ENCODE measurements around the gene MAP3K6.

DNA sequence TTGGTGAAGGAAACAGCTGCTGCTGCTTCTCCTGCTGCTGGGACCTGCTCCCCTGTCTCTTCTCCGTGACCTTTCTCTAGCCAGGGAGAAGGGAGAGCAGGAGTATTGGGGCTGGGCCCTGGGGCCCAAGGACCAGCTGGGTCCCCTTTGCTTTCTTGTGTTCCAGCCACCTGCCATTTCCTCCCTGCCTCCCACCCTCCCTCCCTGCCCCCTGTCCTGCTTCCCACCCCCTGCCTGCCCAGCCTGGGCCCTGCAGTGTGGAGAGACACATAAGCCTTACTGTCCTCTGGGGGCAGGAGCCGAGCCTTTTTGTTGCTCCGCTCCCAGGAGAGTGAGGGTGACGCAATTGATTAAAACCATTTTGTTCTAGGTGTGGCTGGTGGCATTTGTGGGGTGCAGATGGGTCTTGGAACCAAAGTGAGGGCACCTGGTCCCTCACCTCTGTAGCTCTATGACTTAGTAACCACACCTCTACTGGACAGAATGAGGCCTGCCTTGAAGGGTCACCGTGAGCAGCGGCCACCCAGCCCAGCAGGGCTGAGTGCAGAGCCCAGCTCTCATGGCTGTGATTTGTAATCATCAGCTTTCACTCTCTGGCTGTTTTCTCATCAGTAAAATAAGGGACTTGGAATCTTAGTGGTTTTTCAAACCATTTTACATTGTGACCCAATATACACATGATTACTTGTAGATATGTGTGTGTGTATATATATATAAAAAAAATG lies 58.7 kb downstream of the MAP3K6 start:
- TF ChIP-seq POLR2AphosphoS5 (IDR thresholded peaks at IDR 0.05) (no peak), EP300 (IDR thresholded peaks at IDR 0.05; ENCODE audit: low read depth) (no peak)
- TF ChIP-seq, protein P1, sequence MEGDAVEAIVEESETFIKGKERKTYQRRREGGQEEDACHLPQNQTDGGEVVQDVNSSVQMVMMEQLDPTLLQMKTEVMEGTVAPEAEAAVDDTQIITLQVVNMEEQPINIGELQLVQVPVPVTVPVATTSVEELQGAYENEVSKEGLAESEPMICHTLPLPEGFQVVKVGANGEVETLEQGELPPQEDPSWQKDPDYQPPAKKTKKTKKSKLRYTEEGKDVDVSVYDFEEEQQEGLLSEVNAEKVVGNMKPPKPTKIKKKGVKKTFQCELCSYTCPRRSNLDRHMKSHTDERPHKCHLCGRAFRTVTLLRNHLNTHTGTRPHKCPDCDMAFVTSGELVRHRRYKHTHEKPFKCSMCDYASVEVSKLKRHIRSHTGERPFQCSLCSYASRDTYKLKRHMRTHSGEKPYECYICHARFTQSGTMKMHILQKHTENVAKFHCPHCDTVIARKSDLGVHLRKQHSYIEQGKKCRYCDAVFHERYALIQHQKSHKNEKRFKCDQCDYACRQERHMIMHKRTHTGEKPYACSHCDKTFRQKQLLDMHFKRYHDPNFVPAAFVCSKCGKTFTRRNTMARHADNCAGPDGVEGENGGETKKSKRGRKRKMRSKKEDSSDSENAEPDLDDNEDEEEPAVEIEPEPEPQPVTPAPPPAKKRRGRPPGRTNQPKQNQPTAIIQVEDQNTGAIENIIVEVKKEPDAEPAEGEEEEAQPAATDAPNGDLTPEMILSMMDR (IDR thresholded peaks at IDR 0.05) = no peak

Measured in transverse colon (tissue), 4 donors.